ENCODE measurements around the gene NTM.

The NTM gene

DNA sequence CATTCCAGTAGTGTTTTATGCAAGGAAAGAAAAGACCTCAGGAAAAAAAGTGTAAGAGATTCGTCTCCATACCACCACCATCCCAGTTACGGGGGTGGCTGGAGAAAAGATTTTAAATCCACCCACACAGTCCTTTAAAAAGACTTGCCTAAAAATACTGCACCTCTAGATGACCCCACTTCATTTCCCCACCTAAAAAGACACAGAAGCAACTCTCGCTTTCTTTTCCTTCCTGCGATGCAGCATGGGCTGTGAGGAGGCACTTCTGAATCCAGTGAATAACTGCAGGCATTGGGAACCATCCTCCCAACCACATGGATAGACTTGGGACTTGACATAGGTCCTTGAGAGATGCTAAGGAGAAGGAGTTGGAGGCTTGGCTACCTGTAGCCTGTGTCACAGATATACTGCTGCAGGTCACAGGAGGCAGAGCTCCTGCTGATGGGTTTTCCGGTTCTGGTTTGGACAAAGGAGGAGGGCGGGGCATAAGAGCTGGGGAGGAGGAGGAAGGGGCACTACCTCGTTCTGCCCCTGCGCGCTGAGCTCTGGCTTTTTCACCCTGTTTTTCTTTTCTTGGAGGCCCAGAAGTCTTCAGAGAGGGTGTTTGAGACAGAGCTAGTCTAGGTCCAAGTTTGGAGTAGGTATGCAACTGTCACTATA is 285.9 kb downstream of the NTM start:
- H3K4me3 ChIP-seq (ENCODE audit: insufficient read depth, low read depth, low read length, poor library complexity, severe bottlenecking), result no peak overlapping the region
- no peaks in the 10 kb centered on the region for H3K9me3 ChIP-seq (ENCODE audit: control insufficient read depth, low read length)
- DNase-seq, result no peak
- no peaks in the 10 kb centered on the region for H3K4me1 ChIP-seq (ENCODE audit: control insufficient read depth, insufficient read depth, low read length, poor library complexity, severe bottlenecking)
- H3K36me3 ChIP-seq (ENCODE audit: control insufficient read depth, insufficient read depth, low read length), result no peaks in the 10 kb centered on the region
- H3K27me3 ChIP-seq (replicated peaks; ENCODE audit: control insufficient read depth, insufficient read depth, low read length, poor library complexity, severe bottlenecking), result no peaks in the 10 kb centered on the region
- no peak overlapping the region for H3K27ac ChIP-seq (ENCODE audit: insufficient read depth, low read length, poor library complexity, severe bottlenecking)

GRCh38 chr11:131656839-131657211 is 286.4 kb downstream of the NTM start:
- DNase-seq, result no peak
- H3K9me3 ChIP-seq (ENCODE audit: control insufficient read depth, low read length), result no peaks in the 10 kb centered on the region
- no peak overlapping the region for H3K27ac ChIP-seq (ENCODE audit: insufficient read depth, low read length, poor library complexity, severe bottlenecking)
- no peaks in the 10 kb centered on the region for H3K27me3 ChIP-seq (replicated peaks; ENCODE audit: control insufficient read depth, insufficient read depth, low read length, poor library complexity, severe bottlenecking)
- no peaks in the 10 kb centered on the region for H3K4me1 ChIP-seq (ENCODE audit: control insufficient read depth, insufficient read depth, low read length, poor library complexity, severe bottlenecking)
- H3K4me3 ChIP-seq (ENCODE audit: insufficient read depth, low read depth, low read length, poor library complexity, severe bottlenecking), result no peak overlapping the region
- no peaks in the 10 kb centered on the region for H3K36me3 ChIP-seq (ENCODE audit: control insufficient read depth, insufficient read depth, low read length)

DNA sequence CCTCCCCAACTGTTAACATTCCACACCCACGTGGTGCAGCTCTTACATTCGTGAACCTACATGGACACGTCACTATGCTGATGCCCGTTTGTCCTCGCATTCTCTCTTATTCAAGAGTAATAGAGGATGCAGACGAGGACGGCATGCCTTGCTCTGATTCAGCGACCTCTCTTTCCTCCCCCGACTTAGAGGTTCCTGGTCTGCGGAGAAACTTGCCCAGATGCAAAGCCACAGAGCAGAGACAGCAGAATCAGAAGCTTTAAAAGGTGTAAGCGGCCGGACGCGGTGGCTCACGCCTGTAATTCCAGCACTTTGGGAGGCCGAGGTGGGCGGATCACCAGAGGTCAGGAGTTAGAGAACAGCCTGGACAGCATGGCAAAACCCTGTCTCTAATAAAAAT is 288.0 kb downstream of the NTM start:
- H3K27me3 ChIP-seq (replicated peaks; ENCODE audit: control insufficient read depth, insufficient read depth, low read length, poor library complexity, severe bottlenecking), result no peaks in the 10 kb centered on the region
- H3K27ac ChIP-seq (ENCODE audit: insufficient read depth, low read length, poor library complexity, severe bottlenecking), result no peak overlapping the region
- no peaks in the 10 kb centered on the region for H3K9me3 ChIP-seq (ENCODE audit: control insufficient read depth, low read length)
- H3K36me3 ChIP-seq (ENCODE audit: control insufficient read depth, insufficient read depth, low read length), result no peaks in the 10 kb centered on the region
- H3K4me3 ChIP-seq (ENCODE audit: insufficient read depth, low read depth, low read length, poor library complexity, severe bottlenecking), result no peak overlapping the region
- DNase-seq, result no peak
- no peaks in the 10 kb centered on the region for H3K4me1 ChIP-seq (ENCODE audit: control insufficient read depth, insufficient read depth, low read length, poor library complexity, severe bottlenecking)

GRCh38 chr11:131658952-131659351 is 288.5 kb downstream of the NTM start:
- H3K4me1 ChIP-seq (ENCODE audit: control insufficient read depth, insufficient read depth, low read length, poor library complexity, severe bottlenecking), result no peaks in the 10 kb centered on the region
- H3K36me3 ChIP-seq (ENCODE audit: control insufficient read depth, insufficient read depth, low read length), result no peaks in the 10 kb centered on the region
- H3K27me3 ChIP-seq (replicated peaks; ENCODE audit: control insufficient read depth, insufficient read depth, low read length, poor library complexity, severe bottlenecking), result no peaks in the 10 kb centered on the region
- H3K4me3 ChIP-seq (ENCODE audit: insufficient read depth, low read depth, low read length, poor library complexity, severe bottlenecking), result no peak overlapping the region
- no peaks in the 10 kb centered on the region for H3K9me3 ChIP-seq (ENCODE audit: control insufficient read depth, low read length)
- DNase-seq, result no peak
- no peak overlapping the region for H3K27ac ChIP-seq (ENCODE audit: insufficient read depth, low read length, poor library complexity, severe bottlenecking)

- no peak overlapping the region for H3K27ac ChIP-seq (ENCODE audit: insufficient read depth, low read length, poor library complexity, severe bottlenecking)
- no peak overlapping the region for H3K4me3 ChIP-seq (ENCODE audit: insufficient read depth, low read depth, low read length, poor library complexity, severe bottlenecking)
- no peaks in the 10 kb centered on the region for H3K4me1 ChIP-seq (ENCODE audit: control insufficient read depth, insufficient read depth, low read length, poor library complexity, severe bottlenecking)
- DNase-seq, result no peak
- no peaks in the 10 kb centered on the region for H3K36me3 ChIP-seq (ENCODE audit: control insufficient read depth, insufficient read depth, low read length)
- no peaks in the 10 kb centered on the region for H3K9me3 ChIP-seq (ENCODE audit: control insufficient read depth, low read length)
- no peaks in the 10 kb centered on the region for H3K27me3 ChIP-seq (replicated peaks; ENCODE audit: control insufficient read depth, insufficient read depth, low read length, poor library complexity, severe bottlenecking)
These were observed 289.5 kb downstream of the NTM start for GRCh38 chr11:131659931-131660330.

- no peak for DNase-seq
- Histone ChIP-seq H3K27me3 (replicated peaks; ENCODE audit: control insufficient read depth, insufficient read depth, low read length, poor library complexity, severe bottlenecking) (no peaks in the 10 kb centered on the region), H3K4me3 (ENCODE audit: insufficient read depth, low read depth, low read length, poor library complexity, severe bottlenecking) (no peak overlapping the region), H3K9me3 (ENCODE audit: control insufficient read depth, low read length) (no peaks in the 10 kb centered on the region), H3K36me3 (ENCODE audit: control insufficient read depth, insufficient read depth, low read length) (no peaks in the 10 kb centered on the region), H3K4me1 (ENCODE audit: control insufficient read depth, insufficient read depth, low read length, poor library complexity, severe bottlenecking) (no peaks in the 10 kb centered on the region), H3K27ac (ENCODE audit: insufficient read depth, low read length, poor library complexity, severe bottlenecking) (no peak overlapping the region)
These were observed 290.7 kb downstream of the NTM start for GRCh38 chr11:131661132-131661531.

DNA sequence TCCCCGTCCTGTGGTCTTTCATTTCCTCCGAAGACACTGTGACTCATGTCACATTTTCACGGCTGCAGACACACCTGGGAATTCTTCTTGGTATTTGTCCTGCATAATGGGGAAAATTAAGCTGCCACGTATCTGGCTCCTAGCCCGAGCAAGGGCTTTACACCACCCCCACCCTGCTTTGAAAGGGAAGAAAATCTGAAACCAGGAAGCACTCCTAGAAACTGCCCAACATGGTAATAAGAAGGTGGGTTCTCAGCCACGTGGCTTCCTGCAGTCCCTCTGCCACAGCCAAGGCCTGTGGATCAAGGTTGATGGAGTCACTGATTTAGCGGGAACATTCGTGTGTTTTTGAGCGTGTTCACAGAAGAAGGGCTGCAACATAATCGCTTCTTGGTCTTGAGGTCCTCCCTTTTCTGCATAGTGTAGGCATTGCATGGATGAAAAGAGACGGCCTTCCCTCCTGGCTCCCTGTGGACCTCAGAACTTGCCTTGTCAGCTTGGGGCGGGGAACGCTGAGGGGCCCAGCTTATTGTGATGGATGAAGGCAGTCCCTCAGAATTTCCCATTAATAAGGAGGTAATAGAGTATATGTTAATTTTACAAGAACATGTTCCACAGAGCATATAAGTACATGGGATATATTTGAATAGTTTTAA is 292.0 kb downstream of the NTM start:
- Histone ChIP-seq H3K4me1 (ENCODE audit: control insufficient read depth, insufficient read depth, low read length, poor library complexity, severe bottlenecking) (no peaks in the 10 kb centered on the region), H3K9me3 (ENCODE audit: control insufficient read depth, low read length) (no peaks in the 10 kb centered on the region), H3K4me3 (ENCODE audit: insufficient read depth, low read depth, low read length, poor library complexity, severe bottlenecking) (no peak overlapping the region), H3K27me3 (replicated peaks; ENCODE audit: control insufficient read depth, insufficient read depth, low read length, poor library complexity, severe bottlenecking) (no peaks in the 10 kb centered on the region), H3K27ac (ENCODE audit: insufficient read depth, low read length, poor library complexity, severe bottlenecking) (no peak overlapping the region), H3K36me3 (ENCODE audit: control insufficient read depth, insufficient read depth, low read length) (no peaks in the 10 kb centered on the region)
- DNase-seq, result no peak

GRCh38 chr11:131662993-131663392 is 292.6 kb downstream of the NTM start:
- no peak overlapping the region for H3K4me3 ChIP-seq (ENCODE audit: insufficient read depth, low read depth, low read length, poor library complexity, severe bottlenecking)
- DNase-seq, result no peak
- H3K27ac ChIP-seq (ENCODE audit: insufficient read depth, low read length, poor library complexity, severe bottlenecking), result no peak overlapping the region
- no peaks in the 10 kb centered on the region for H3K9me3 ChIP-seq (ENCODE audit: control insufficient read depth, low read length)
- no peaks in the 10 kb centered on the region for H3K27me3 ChIP-seq (replicated peaks; ENCODE audit: control insufficient read depth, insufficient read depth, low read length, poor library complexity, severe bottlenecking)
- no peaks in the 10 kb centered on the region for H3K36me3 ChIP-seq (ENCODE audit: control insufficient read depth, insufficient read depth, low read length)
- no peaks in the 10 kb centered on the region for H3K4me1 ChIP-seq (ENCODE audit: control insufficient read depth, insufficient read depth, low read length, poor library complexity, severe bottlenecking)

GRCh38 chr11:131663405-131664200 is 293.2 kb downstream of the NTM start:
- Histone ChIP-seq H3K4me3 (ENCODE audit: insufficient read depth, low read depth, low read length, poor library complexity, severe bottlenecking) (no peak overlapping the region), H3K27me3 (replicated peaks; ENCODE audit: control insufficient read depth, insufficient read depth, low read length, poor library complexity, severe bottlenecking) (no peaks in the 10 kb centered on the region), H3K36me3 (ENCODE audit: control insufficient read depth, insufficient read depth, low read length) (no peaks in the 10 kb centered on the region), H3K4me1 (ENCODE audit: control insufficient read depth, insufficient read depth, low read length, poor library complexity, severe bottlenecking) (no peaks in the 10 kb centered on the region), H3K9me3 (ENCODE audit: control insufficient read depth, low read length) (no peaks in the 10 kb centered on the region), H3K27ac (ENCODE audit: insufficient read depth, low read length, poor library complexity, severe bottlenecking) (no peak overlapping the region)
- DNase-seq, result no peak

DNA sequence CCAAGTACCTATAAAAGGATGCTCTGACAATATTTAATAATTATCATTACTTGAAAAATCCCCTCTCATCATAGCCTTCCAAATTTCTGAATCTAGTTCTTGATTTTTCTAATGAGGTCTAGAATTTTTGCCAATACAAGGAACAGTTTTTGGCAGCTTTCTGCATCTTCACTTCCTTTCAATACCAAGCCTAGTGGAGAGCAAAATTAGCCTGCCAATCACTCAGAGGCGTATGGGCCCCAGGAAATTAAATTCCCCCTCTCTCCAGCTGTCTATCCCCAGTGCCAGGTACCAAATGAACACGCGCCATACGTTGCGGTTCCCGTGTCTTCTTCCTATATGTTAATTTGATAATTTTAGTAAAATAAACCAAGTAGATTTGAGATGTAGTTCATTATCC is 293.9 kb downstream of the NTM start:
- H3K27me3 ChIP-seq (replicated peaks; ENCODE audit: control insufficient read depth, insufficient read depth, low read length, poor library complexity, severe bottlenecking), result no peaks in the 10 kb centered on the region
- no peaks in the 10 kb centered on the region for H3K36me3 ChIP-seq (ENCODE audit: control insufficient read depth, insufficient read depth, low read length)
- no peak overlapping the region for H3K4me3 ChIP-seq (ENCODE audit: insufficient read depth, low read depth, low read length, poor library complexity, severe bottlenecking)
- H3K9me3 ChIP-seq (ENCODE audit: control insufficient read depth, low read length), result no peaks in the 10 kb centered on the region
- H3K27ac ChIP-seq (ENCODE audit: insufficient read depth, low read length, poor library complexity, severe bottlenecking), result no peak overlapping the region
- no peaks in the 10 kb centered on the region for H3K4me1 ChIP-seq (ENCODE audit: control insufficient read depth, insufficient read depth, low read length, poor library complexity, severe bottlenecking)
- no peak for DNase-seq

Data from effector memory CD4-positive, alpha-beta T cell (primary cell).